Left ventricle myocardium inferior (tissue), 1 donor: ENCODE data around the gene TSHZ2. TPM values are rescaled to one million over a fixed set of nuclear protein-coding genes. Genes with fewer than 3 reads are reported as not detected.

Experiments used
- DNase-seq: peaks from one replicate; pipeline ENCODE4 v3.0.0-alpha.2; 2020
- H3K27ac ChIP-seq: fragments of 200-600 bp; replicated peaks from 2 replicates; pipeline ENCODE4 v1.8.0; 2021
- H3K27me3 ChIP-seq: fragments of 200-600 bp; 2 replicates; pipeline ENCODE4 v1.8.0; 2021; ENCODE audit warnings: low read depth
- H3K36me3 ChIP-seq: fragments of 200-600 bp; 2 replicates; pipeline ENCODE4 v1.8.0; 2021
- H3K4me1 ChIP-seq: fragments of 200-600 bp; 2 replicates; pipeline ENCODE4 v1.8.0; 2021
- H3K4me3 ChIP-seq: fragments of 200-600 bp; 2 replicates; pipeline ENCODE4 v1.8.0; 2021; ENCODE audit warnings: mild to moderate bottlenecking, moderate library complexity
- H3K9me3 ChIP-seq: fragments of 200-600 bp; replicated peaks from 2 replicates; pipeline ENCODE4 v1.8.0; 2021
- intact Hi-C: fragments of 100-400 bp; cut with micrococcal nuclease; formaldehyde crosslinking; loops from one replicate; pipeline ENCODE4 v1.11.0; 2022
- total RNA-seq: library from RNA; stranded (reverse); fragmentation: NEBNext Ultra II Directional; extraction: Animal tissue kit (Norgen Biotek cat#: 25700); gene quantifications from one replicate; pipeline ENCODE4 v1.2.1, GENCODE V29; 2021
- TF ChIP-seq, protein P1 (sequence below): fragments of 200-600 bp; IDR thresholded peaks from 2 replicates; pipeline ENCODE4 v1.8.0; 2021; ENCODE audit warnings: antibody characterized with exemption, mild to moderate bottlenecking, borderline replicate concordance
- donor health status: DM: no; HTN: yes; CAD: no; lungs with severe emphysema.

Gene TSHZ2
- total RNA-seq, 1 donor from 2014 or later: 3.1 TPM

DNA sequence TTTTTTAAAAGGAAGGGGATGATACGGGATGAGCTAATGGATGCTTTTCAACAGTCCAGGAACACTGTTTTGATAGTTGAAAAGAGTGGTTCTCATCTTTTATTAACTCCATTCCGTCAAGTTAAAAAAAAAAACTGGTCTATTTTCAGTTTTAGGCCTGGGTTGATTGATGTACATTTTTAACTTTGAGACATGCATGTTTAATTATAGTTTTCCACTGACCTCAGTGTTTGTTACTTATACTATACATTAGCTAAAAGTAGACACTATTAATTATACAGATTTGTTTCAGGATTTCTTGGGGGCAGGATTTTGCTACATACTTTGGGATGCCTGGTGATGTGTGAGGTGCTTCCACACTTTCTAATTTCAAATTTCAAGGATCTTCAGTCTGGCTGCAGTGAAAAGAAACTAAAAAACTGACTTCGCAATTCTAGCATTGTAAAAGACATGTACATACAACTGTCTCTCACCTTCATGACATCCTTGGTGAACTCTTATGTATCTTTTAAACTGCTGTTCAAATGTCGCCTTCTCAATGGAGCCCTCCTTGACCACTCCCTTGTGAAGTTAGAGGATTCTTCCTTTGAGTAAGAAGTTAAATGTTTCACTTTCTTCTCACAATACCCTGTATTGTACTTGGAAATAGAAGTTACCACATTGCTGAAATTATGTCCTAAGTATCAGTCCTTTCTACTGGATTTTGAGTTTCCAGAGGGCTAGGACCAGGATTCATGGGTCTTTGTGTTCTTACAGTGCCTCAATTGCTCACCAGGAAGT, 101.7 kb downstream of the TSHZ2 start:
- no peak for DNase-seq
- H3K9me3 ChIP-seq: no peaks in the 10 kb centered on the region
- H3K27ac ChIP-seq: no peak overlapping the region
- TF ChIP-seq, protein P1, sequence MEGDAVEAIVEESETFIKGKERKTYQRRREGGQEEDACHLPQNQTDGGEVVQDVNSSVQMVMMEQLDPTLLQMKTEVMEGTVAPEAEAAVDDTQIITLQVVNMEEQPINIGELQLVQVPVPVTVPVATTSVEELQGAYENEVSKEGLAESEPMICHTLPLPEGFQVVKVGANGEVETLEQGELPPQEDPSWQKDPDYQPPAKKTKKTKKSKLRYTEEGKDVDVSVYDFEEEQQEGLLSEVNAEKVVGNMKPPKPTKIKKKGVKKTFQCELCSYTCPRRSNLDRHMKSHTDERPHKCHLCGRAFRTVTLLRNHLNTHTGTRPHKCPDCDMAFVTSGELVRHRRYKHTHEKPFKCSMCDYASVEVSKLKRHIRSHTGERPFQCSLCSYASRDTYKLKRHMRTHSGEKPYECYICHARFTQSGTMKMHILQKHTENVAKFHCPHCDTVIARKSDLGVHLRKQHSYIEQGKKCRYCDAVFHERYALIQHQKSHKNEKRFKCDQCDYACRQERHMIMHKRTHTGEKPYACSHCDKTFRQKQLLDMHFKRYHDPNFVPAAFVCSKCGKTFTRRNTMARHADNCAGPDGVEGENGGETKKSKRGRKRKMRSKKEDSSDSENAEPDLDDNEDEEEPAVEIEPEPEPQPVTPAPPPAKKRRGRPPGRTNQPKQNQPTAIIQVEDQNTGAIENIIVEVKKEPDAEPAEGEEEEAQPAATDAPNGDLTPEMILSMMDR: no peak
- no peaks in the 10 kb centered on the region for H3K27me3 ChIP-seq
- intact Hi-C loops: no loop called here
- peaks cover 24% of the 10 kb centered on the region for H3K4me1 ChIP-seq
- no peak overlapping the region for H3K4me3 ChIP-seq
- no peaks in the 10 kb centered on the region for H3K36me3 ChIP-seq

DNA sequence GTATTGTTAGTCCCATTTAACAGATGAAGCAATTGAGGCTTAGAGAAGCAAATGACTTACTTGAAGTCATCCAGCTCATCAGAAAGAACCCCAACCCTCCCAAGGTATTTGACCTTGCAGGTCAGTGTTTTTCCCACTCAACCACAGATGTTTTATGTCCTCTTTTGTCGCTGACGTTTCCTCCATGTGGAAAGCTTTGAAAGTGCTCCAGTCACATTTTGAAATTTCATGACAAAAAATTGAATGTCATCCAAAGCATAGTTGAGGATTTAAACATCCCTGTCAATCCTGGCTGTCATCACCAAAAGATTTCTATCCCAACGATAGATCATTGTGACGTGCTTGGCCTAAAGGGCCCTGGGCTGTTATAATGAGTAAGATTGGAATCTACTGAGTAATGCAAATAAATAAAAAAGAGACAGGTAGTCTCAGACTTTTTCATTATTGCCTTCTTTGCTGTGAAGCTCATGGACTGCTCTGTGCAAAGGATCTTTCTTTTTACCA, 102.7 kb downstream of the TSHZ2 start:
- Histone ChIP-seq H3K27me3 (no peaks in the 10 kb centered on the region), H3K4me1 (peaks cover 34% of the 10 kb centered on the region), H3K27ac (no peak overlapping the region), H3K4me3 (no peak overlapping the region), H3K36me3 (no peaks in the 10 kb centered on the region), H3K9me3 (no peaks in the 10 kb centered on the region)
- TF ChIP-seq, protein P1: no peak
- no peak for DNase-seq
- intact Hi-C loops: no loop called here

DNA sequence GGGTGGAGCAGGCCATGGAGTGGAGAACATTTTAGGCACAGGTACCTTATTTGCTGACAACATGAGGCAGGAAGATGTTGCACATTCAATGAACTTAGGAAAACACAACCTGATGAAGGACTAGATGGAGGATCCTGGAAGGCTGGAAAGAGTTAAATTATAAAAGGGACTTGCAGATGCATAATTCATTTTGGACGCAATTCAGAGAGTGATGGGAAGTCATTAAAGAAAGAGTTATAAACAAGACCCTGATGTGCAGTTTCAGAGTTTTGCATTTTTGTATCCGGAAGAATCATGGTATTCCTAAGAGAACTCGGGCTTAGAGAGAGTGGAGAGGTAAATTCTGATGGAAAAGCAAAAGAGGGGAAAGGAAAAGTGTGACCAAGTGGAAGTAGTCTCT, 104.5 kb downstream of the TSHZ2 start:
- Histone ChIP-seq H3K27me3 (no peaks in the 10 kb centered on the region), H3K9me3 (no peaks in the 10 kb centered on the region), H3K27ac (no peak overlapping the region), H3K4me1 (peaks cover 40% of the 10 kb centered on the region), H3K36me3 (no peaks in the 10 kb centered on the region), H3K4me3 (no peak overlapping the region)
- TF ChIP-seq, protein P1: no peak
- intact Hi-C loops: no loop called here
- DNase-seq: no peak

DNA sequence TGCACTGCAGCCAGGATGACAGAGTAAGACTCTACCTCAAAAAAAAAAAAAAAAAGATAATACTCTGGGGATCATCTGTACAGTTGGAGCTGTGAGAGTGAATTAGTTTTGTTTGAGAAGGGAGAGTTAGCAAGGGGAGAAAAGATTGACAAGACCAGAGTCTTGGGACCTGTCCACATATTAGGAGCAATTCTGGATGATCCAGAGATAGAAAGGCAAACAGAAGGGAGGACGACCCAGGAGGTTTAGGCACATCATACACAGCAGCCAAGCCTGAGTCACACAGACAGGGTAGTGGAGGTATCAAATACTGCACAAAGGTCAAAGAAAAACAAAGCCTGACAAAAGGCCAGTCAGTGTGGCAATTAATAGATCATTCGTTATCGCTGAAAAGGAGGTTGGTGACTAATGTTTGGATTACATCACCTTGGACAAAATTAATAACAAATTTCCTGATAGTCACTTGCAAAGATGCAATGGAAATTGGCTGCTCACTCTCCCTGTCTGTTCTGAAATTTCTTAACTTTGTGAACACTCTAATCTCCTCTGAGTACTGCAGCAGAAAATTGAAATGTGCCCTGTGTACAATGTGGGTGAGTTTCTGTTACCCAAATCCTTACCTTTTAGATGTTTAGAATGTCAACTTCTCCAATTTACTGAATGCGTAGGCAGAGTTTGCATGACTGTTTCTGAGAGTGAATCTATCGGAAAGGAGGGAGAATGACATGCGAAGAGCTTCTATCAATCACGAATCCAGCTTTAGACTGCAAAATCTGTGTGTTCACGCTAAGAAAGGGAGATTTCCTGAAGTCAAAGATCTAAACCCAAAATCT, 105.4 kb downstream of the TSHZ2 start:
- no peaks in the 10 kb centered on the region for H3K27me3 ChIP-seq
- intact Hi-C loops: no loop called here
- no peak for DNase-seq
- H3K9me3 ChIP-seq: no peaks in the 10 kb centered on the region
- no peak overlapping the region for H3K4me3 ChIP-seq
- H3K4me1 ChIP-seq: peaks cover 40% of the 10 kb centered on the region
- H3K27ac ChIP-seq: no peak overlapping the region
- TF ChIP-seq, protein P1: no peak
- H3K36me3 ChIP-seq: no peaks in the 10 kb centered on the region

DNA sequence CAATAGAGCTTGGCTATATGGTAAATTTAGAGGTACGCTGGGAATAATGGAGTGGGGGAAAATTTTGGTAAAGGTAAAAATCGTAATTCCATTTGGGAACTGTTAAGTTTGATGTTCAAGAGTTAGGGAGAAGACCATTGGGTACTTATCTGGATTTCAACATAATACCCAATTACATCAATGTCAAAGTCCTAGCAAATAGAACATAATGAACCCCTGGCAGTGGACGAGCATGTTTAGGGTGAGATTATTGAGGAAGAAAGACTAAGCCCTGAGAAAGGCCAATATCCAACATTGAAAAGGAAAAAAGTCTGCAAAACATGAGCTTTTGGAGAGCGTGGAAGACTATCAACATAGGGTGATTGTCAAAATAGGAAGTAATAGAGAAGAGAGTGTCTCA, 106.6 kb downstream of the TSHZ2 start:
- TF ChIP-seq, protein P1: no peak
- H3K4me1 ChIP-seq: peaks cover 40% of the 10 kb centered on the region
- H3K27me3 ChIP-seq: no peaks in the 10 kb centered on the region
- no peaks in the 10 kb centered on the region for H3K9me3 ChIP-seq
- H3K36me3 ChIP-seq: no peaks in the 10 kb centered on the region
- no peak for DNase-seq
- intact Hi-C loops: no loop called here
- H3K4me3 ChIP-seq: no peak overlapping the region
- H3K27ac ChIP-seq: no peak overlapping the region
